H9 (cell line): ENCODE measurements around the gene TNRC6C. TPM values are rescaled to one million over a fixed set of nuclear protein-coding genes. Genes with fewer than 3 reads are reported as not detected.
A peak's percentile ranks its signal among the peaks of the same experiment; 100 is the strongest.

Experiments used
- DNase-seq: peaks from one replicate; pipeline ENCODE4 v3.0.0-alpha.2; 2017
- H2AFZ ChIP-seq: one replicate; pipeline ENCODE4 v1.6.1; 2013; ENCODE audit warnings: mild to moderate bottlenecking, low read length, control low read depth, moderate library complexity
- H2AK5ac ChIP-seq: 2 replicates; pipeline ENCODE4 v1.6.1; 2013; ENCODE audit warnings: low read length, control low read depth, mixed read lengths; ENCODE audit not compliant: insufficient read length
- H2BK120ac ChIP-seq: one replicate; pipeline ENCODE4 v1.6.1; 2013; ENCODE audit warnings: low read depth, mild to moderate bottlenecking, low read length, control low read depth, inconsistent platforms; ENCODE audit not compliant: poor library complexity, severe bottlenecking
- H2BK12ac ChIP-seq: 2 replicates; pipeline ENCODE4 v1.6.1; 2013; ENCODE audit warnings: low read length, control low read depth, mixed read lengths, low read depth; ENCODE audit not compliant: insufficient read length
- H2BK15ac ChIP-seq: 2 replicates; pipeline ENCODE4 v1.6.1; 2013; ENCODE audit warnings: low read depth, low read length, control low read depth
- H2BK20ac ChIP-seq: one replicate; pipeline ENCODE4 v1.6.1; 2013; ENCODE audit warnings: low read depth, mild to moderate bottlenecking, low read length, control low read depth, inconsistent platforms; ENCODE audit not compliant: poor library complexity, severe bottlenecking
- H2BK5ac ChIP-seq: 2 replicates; pipeline ENCODE4 v1.6.1; 2013; ENCODE audit warnings: low read length, control low read depth, mixed read lengths; ENCODE audit not compliant: insufficient read length
- H3K14ac ChIP-seq: 2 replicates; pipeline ENCODE4 v1.6.1; 2013; ENCODE audit warnings: low read length, control low read depth; ENCODE audit not compliant: insufficient read depth
- H3K18ac ChIP-seq: 2 replicates; pipeline ENCODE4 v1.6.1; 2013; ENCODE audit warnings: low read depth, mild to moderate bottlenecking, mixed read lengths, low read length, control low read depth; ENCODE audit not compliant: insufficient read length
- H3K23ac ChIP-seq: 2 replicates; pipeline ENCODE4 v1.6.1; 2013; ENCODE audit warnings: low read length, control low read depth, mixed read lengths, low read depth; ENCODE audit not compliant: insufficient read length
- H3K23me2 ChIP-seq: 2 replicates; pipeline ENCODE4 v1.6.1; 2013; ENCODE audit warnings: low read depth, mild to moderate bottlenecking, mixed read lengths, low read length, control low read depth; ENCODE audit not compliant: insufficient read length, poor library complexity, severe bottlenecking
- H3K27ac ChIP-seq: 2 replicates; pipeline ENCODE4 v1.5.1; 2013; ENCODE audit warnings: low read length, control low read depth, mixed read lengths, low read depth; ENCODE audit not compliant: insufficient read length
- H3K27me3 ChIP-seq: 2 replicates; pipeline ENCODE4 v1.6.1; 2013; ENCODE audit warnings: low read length, control low read depth, inconsistent platforms; ENCODE audit not compliant: insufficient read depth
- H3K4ac ChIP-seq: 2 replicates; pipeline ENCODE4 v1.6.1; 2013; ENCODE audit warnings: low read depth, mild to moderate bottlenecking, control low read depth, inconsistent platforms, low read length, moderate library complexity
- H3K4me1 ChIP-seq: 2 replicates; pipeline ENCODE4 v1.6.1; 2013; ENCODE audit warnings: low read length, control low read depth, inconsistent platforms; ENCODE audit not compliant: insufficient read depth
- H3K4me2 ChIP-seq: 2 replicates; pipeline ENCODE4 v1.6.1; 2013; ENCODE audit warnings: low read length, control low read depth, mixed read lengths; ENCODE audit not compliant: insufficient read length, insufficient read depth
- H3K56ac ChIP-seq: 2 replicates; pipeline ENCODE4 v1.6.1; 2013; ENCODE audit warnings: low read depth, mild to moderate bottlenecking, mixed read lengths, low read length, control low read depth; ENCODE audit not compliant: insufficient read length
- H3K79me1 ChIP-seq: 2 replicates; pipeline ENCODE4 v1.6.1; 2013; ENCODE audit warnings: low read depth, mild to moderate bottlenecking, moderate library complexity, low read length, control low read depth, inconsistent platforms; ENCODE audit not compliant: insufficient read depth, poor library complexity, severe bottlenecking
- H3K79me2 ChIP-seq: 2 replicates; pipeline ENCODE4 v1.6.1; 2013; ENCODE audit warnings: low read length, control low read depth, inconsistent platforms; ENCODE audit not compliant: insufficient read depth
- H3K9ac ChIP-seq: 2 replicates; pipeline ENCODE4 v1.6.1; 2013; ENCODE audit warnings: low read length, control low read depth, mixed read lengths; ENCODE audit not compliant: insufficient read length; ENCODE audit errors: extremely low read depth
- H3K9me3 ChIP-seq: one replicate; pipeline ENCODE4 v1.6.1; 2013; ENCODE audit warnings: low read depth, low read length, inconsistent platforms; ENCODE audit not compliant: control insufficient read depth
- H3T11ph ChIP-seq: one replicate; pipeline ENCODE4 v1.6.1; 2013; ENCODE audit warnings: mild to moderate bottlenecking, low read length, control low read depth, inconsistent platforms
- H4K20me1 ChIP-seq: one replicate; pipeline ENCODE4 v1.6.1; 2013; ENCODE audit not compliant: control insufficient read depth, insufficient read length, insufficient read depth
- H4K5ac ChIP-seq: 2 replicates; pipeline ENCODE4 v1.6.1; 2013; ENCODE audit warnings: low read depth, mild to moderate bottlenecking, mixed read lengths, low read length, control low read depth; ENCODE audit not compliant: insufficient read length
- H4K8ac ChIP-seq: replicated peaks from 2 replicates; pipeline ENCODE4 v1.6.1; 2013; ENCODE audit warnings: low read length, control low read depth, mixed read lengths, low read depth; ENCODE audit not compliant: insufficient read length
- H4K91ac ChIP-seq: 2 replicates; pipeline ENCODE4 v1.6.1; 2013; ENCODE audit warnings: low read depth, mild to moderate bottlenecking, moderate library complexity, mixed read lengths, low read length, control low read depth; ENCODE audit not compliant: insufficient read length
- H3K27ac Mint-ChIP-seq, 3 experiments: 2 replicates in 2 of 3; 3 replicates in 1 of 3; pipeline ENCODE4 v1.8.0; 2020 to 2021; ENCODE audit warnings: mixed read lengths in 3 of 3, mild to moderate bottlenecking in 1 of 3, moderate library complexity in 1 of 3
- H3K27me3 Mint-ChIP-seq: 2 replicates; pipeline ENCODE4 v1.8.0; 2021; ENCODE audit warnings: low read depth, mild to moderate bottlenecking, moderate library complexity, mixed read lengths
- H3K36me3 Mint-ChIP-seq, 3 experiments: 2 replicates in 2 of 3; 3 replicates in 1 of 3; pipeline ENCODE4 v1.8.0; 2020 to 2021; ENCODE audit warnings: low read depth in 3 of 3, mixed read lengths in 3 of 3; ENCODE audit not compliant: insufficient read depth in 1 of 3
- H3K4me1 Mint-ChIP-seq, 2 experiments: 2 replicates each; pipeline ENCODE4 v1.8.0; 2020; ENCODE audit warnings: mixed read lengths in 2 of 2
- H3K4me3 Mint-ChIP-seq, 2 experiments: 2 replicates in 1 of 2; 3 replicates in 1 of 2; pipeline ENCODE4 v1.8.0; 2020 to 2021; ENCODE audit warnings: mild to moderate bottlenecking in 2 of 2, mixed read lengths in 2 of 2, moderate library complexity in 1 of 2
- H3K9me3 Mint-ChIP-seq, 2 experiments: 2 replicates in 1 of 2; 3 replicates in 1 of 2; pipeline ENCODE4 v1.8.0; 2020; ENCODE audit warnings: mild to moderate bottlenecking in 2 of 2, mixed read lengths in 2 of 2, moderate library complexity in 1 of 2
- WGBS: extraction: QIAGEN DNeasy Blood & Tissue Kit; methylation state at CpG from one replicate; pipeline ENCODE4 v1.1.7; 2013; ENCODE audit warnings: missing lambda C conversion rate, low lambda C conversion rate, mixed read lengths; ENCODE audit not compliant: insufficient read length; ENCODE audit errors: extremely low coverage; 5-methylcytosine and 5-hydroxymethylcytosine counted together
- total RNA-seq: library from RNA; stranded (reverse); gene quantifications from 2 replicates; pipeline ENCODE4 v1.2.1, GENCODE V29; 2021
- TF ChIP-seq, protein P1 (sequence below): fragments of 200-600 bp; sonication (generic); conservative IDR thresholded peaks from 3 replicates; pipeline ENCODE4 v1.8.0; 2021; ENCODE audit warnings: antibody characterized with exemption, mild to moderate bottlenecking

TNRC6C gene
- total RNA-seq, 1 experiment from 2014 or later, result 24.7 TPM

DNA sequence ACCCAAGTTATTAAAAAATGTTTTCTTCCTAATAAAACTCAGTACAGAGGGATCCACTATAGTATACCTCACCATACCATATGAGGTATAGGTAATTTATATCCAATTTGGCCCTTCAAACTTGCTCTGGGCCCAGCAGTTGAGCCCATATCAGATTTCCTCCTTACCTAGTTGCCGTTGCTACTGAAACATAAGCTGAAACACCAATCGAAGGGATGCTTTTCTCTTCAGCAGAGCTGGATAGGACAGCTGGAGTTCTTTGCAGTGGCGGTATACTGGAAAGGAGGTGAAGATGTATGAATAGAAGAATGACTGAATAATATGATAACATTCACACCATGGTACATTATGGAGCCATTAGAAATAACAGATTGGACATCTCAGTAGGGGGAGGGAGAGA is 42.7 kb downstream of the TNRC6C start:
- Histone ChIP-seq H3K56ac (no peak overlapping the region), H3K9ac (no peak overlapping the region), H3K79me1 (peaks cover 8% of the 10 kb centered on the region), H4K5ac (no peak overlapping the region), H2AK5ac (no peak overlapping the region), H3K23ac (no peak overlapping the region), H3K27ac (no peak overlapping the region), H3K14ac (no peak overlapping the region), H3K79me2 (peaks cover 5% of the 10 kb centered on the region; the same call in 1 of the 2 replicates), H3K23me2 (no peaks in the 10 kb centered on the region), H3T11ph (no peak overlapping the region), H3K9me3 (no peaks in the 10 kb centered on the region), H4K8ac (no peak overlapping the region), H3K4ac (no peak overlapping the region), H2AFZ (no peak overlapping the region), H3K4me1 (peaks cover 2% of the 10 kb centered on the region; the same call in 1 of the 2 replicates), H2BK120ac (no peak overlapping the region), H3K18ac (no peak overlapping the region), H2BK15ac (no peak overlapping the region), H4K20me1 (no peaks in the 10 kb centered on the region), H2BK12ac (no peak overlapping the region), H2BK5ac (no peak overlapping the region), H2BK20ac (no peak overlapping the region), H3K27me3 (no peaks in the 10 kb centered on the region), H4K91ac (no peak overlapping the region), H3K4me2 (no peak overlapping the region)
- WGBS, result no CpG with 5 or more reads among the region's 3 CpGs
- Mint-ChIP-seq H3K4me1 (peaks cover 32 to 35% of the 10 kb centered on the region in 2 experiments), H3K27ac (peak overlapping the region in 1 of 3 experiments; percentile 13; a peak in 1 of 7 replicates), H3K4me3 (no peak overlapping the region), H3K27me3 (no peaks in the 10 kb centered on the region), H3K36me3 (peaks cover 2 to 10% (median 6%) of the 10 kb centered on the region in 3 experiments; a peak in 5 of 7 replicates), H3K9me3 (no peaks in the 10 kb centered on the region)
- TF ChIP-seq, protein P1, sequence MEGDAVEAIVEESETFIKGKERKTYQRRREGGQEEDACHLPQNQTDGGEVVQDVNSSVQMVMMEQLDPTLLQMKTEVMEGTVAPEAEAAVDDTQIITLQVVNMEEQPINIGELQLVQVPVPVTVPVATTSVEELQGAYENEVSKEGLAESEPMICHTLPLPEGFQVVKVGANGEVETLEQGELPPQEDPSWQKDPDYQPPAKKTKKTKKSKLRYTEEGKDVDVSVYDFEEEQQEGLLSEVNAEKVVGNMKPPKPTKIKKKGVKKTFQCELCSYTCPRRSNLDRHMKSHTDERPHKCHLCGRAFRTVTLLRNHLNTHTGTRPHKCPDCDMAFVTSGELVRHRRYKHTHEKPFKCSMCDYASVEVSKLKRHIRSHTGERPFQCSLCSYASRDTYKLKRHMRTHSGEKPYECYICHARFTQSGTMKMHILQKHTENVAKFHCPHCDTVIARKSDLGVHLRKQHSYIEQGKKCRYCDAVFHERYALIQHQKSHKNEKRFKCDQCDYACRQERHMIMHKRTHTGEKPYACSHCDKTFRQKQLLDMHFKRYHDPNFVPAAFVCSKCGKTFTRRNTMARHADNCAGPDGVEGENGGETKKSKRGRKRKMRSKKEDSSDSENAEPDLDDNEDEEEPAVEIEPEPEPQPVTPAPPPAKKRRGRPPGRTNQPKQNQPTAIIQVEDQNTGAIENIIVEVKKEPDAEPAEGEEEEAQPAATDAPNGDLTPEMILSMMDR, result no peak
- no peak for DNase-seq
